Measurements from ENCODE around the gene RPS6KC1. TPM values are rescaled to one million over a fixed set of nuclear protein-coding genes. Genes with fewer than 3 reads are reported as not detected.

The RPS6KC1 gene
- total and polyA plus RNA-seq, 9 of the 15 experiments (the other 6 are each of a cell fraction or from before 2014, with no cell fraction given): 4.3 to 34.6 (median 20.9) TPM

DNA sequence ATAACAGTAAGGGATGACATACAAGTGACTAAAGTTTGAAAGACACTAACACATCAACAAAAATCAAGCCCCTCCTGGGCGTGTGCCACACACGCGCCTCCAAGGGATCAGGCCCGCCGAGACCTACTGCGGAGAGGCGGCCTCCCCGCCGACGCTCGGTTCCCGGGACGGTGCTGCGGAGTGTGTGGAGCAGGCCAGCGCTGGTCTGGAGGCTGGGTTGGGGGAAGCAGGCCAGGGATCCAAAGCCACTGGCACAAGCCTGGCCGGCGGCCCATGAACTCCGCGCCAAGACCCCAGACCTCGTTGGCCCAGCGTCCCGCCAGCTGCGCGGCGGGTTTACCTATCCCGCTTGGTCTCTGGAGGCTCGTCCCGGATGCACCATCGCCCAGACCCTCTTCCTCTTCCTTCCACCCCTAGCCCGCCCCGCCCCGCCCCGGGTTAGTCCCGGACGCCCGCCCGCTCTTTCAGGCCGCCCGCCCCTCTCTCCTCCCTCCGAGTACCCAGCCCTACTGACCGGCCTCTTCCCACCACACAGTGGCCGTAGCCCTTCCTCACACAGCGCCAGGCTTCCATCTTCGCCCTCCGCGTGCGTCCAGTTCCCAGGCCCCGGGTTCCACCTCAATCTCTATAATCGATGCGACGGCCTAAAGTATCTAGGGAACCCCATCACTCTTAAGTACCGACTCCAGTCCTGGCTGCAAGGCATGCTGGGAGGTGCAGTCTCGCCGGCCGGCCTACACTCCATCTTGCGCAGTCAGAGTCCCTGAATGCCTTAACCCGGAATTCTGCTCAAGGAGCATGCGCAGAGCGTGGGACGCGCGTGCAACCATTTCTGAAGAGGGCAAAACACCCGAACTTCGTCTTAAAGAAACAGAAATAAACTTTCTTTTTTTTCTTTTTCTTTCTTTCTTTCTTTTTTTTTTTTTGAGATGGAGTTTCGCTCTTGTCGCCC, 35.7 kb upstream of the RPS6KC1 start, which contains the start of gene ANGEL2 (continued):
- TF ChIP-seq DDX20 (tag; IDR thresholded peaks at IDR 0.05; ENCODE audit: low read depth): peak; percentile 51; the same call in 1 of the 2 replicates
- no peak for TF ChIP-seq ZKSCAN8 (CRISPR knock-in tag; IDR thresholded peaks at IDR 0.05)
- no peak for TF ChIP-seq MBD2 (IDR thresholded peaks at IDR 0.05; ENCODE audit: borderline replicate concordance, low read depth)
- TF ChIP-seq BRF1 (IDR thresholded peaks at IDR 0.05; ENCODE audit: borderline replicate concordance, extremely low read depth, insufficient read length): no peak
- no peak for TF ChIP-seq ZFPM2 (CRISPR knock-in tag; IDR thresholded peaks at IDR 0.05)
- no peak for TF ChIP-seq ZNF140 (CRISPR knock-in tag; IDR thresholded peaks at IDR 0.05)
- TF ChIP-seq SMAD3 (CRISPR knock-in tag; conservative IDR thresholded peaks at IDR 0.05): 0 out of 2 replicates have a peak, but pooled peaks have one; percentile 42
- TF ChIP-seq, protein P1, sequence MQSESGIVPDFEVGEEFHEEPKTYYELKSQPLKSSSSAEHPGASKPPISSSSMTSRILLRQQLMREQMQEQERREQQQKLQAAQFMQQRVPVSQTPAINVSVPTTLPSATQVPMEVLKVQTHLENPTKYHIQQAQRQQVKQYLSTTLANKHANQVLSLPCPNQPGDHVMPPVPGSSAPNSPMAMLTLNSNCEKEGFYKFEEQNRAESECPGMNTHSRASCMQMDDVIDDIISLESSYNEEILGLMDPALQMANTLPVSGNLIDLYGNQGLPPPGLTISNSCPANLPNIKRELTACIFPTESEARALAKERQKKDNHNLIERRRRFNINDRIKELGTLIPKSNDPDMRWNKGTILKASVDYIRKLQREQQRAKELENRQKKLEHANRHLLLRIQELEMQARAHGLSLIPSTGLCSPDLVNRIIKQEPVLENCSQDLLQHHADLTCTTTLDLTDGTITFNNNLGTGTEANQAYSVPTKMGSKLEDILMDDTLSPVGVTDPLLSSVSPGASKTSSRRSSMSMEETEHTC (IDR thresholded peaks at IDR 0.05): 0 out of 2 replicates have a peak, but pooled peaks have one; percentile 23
- TF ChIP-seq, protein P2, sequence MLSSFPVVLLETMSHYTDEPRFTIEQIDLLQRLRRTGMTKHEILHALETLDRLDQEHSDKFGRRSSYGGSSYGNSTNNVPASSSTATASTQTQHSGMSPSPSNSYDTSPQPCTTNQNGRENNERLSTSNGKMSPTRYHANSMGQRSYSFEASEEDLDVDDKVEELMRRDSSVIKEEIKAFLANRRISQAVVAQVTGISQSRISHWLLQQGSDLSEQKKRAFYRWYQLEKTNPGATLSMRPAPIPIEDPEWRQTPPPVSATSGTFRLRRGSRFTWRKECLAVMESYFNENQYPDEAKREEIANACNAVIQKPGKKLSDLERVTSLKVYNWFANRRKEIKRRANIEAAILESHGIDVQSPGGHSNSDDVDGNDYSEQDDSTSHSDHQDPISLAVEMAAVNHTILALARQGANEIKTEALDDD (IDR thresholded peaks at IDR 0.05): no peak
- TF ChIP-seq ZNF766 (CRISPR knock-in tag; conservative IDR thresholded peaks at IDR 0.05): peak; percentile 90
- TF ChIP-seq MEF2A (IDR thresholded peaks at IDR 0.05; ENCODE audit: control insufficient read depth, low read depth, low read length): no peak
- peak; percentile 82 for TF ChIP-seq NFE2 (IDR thresholded peaks at IDR 0.05; ENCODE audit: low read depth)
- TF ChIP-seq ZNF507 (tag; conservative IDR thresholded peaks at IDR 0.05): no peak
- TF ChIP-seq ATF1 (CRISPR knock-in tag; IDR thresholded peaks at IDR 0.05): no peak
- peak; percentile 79 for TF ChIP-seq ATF1 (tag; IDR thresholded peaks at IDR 0.05)
- TF ChIP-seq TAL1 (IDR thresholded peaks at IDR 0.05): no peak
- TF ChIP-seq ZNF764 (CRISPR knock-in tag; IDR thresholded peaks at IDR 0.05; ENCODE audit: low read depth): no peak
- TF ChIP-seq, protein P3, sequence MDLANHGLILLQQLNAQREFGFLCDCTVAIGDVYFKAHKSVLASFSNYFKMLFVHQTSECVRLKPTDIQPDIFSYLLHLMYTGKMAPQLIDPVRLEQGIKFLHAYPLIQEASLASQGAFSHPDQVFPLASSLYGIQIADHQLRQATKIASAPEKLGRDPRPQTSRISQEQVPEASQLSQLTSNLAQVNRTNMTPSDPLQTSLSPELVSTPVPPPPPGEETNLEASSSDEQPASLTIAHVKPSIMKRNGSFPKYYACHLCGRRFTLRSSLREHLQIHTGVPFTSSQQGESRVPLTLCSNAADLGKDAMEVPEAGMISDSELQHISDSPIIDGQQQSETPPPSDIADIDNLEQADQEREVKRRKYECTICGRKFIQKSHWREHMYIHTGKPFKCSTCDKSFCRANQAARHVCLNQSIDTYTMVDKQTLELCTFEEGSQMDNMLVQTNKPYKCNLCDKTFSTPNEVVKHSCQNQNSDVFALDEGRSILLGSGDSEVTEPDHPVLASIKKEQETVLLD (IDR thresholded peaks at IDR 0.05): peak; percentile 96
- TF ChIP-seq, protein P4, sequence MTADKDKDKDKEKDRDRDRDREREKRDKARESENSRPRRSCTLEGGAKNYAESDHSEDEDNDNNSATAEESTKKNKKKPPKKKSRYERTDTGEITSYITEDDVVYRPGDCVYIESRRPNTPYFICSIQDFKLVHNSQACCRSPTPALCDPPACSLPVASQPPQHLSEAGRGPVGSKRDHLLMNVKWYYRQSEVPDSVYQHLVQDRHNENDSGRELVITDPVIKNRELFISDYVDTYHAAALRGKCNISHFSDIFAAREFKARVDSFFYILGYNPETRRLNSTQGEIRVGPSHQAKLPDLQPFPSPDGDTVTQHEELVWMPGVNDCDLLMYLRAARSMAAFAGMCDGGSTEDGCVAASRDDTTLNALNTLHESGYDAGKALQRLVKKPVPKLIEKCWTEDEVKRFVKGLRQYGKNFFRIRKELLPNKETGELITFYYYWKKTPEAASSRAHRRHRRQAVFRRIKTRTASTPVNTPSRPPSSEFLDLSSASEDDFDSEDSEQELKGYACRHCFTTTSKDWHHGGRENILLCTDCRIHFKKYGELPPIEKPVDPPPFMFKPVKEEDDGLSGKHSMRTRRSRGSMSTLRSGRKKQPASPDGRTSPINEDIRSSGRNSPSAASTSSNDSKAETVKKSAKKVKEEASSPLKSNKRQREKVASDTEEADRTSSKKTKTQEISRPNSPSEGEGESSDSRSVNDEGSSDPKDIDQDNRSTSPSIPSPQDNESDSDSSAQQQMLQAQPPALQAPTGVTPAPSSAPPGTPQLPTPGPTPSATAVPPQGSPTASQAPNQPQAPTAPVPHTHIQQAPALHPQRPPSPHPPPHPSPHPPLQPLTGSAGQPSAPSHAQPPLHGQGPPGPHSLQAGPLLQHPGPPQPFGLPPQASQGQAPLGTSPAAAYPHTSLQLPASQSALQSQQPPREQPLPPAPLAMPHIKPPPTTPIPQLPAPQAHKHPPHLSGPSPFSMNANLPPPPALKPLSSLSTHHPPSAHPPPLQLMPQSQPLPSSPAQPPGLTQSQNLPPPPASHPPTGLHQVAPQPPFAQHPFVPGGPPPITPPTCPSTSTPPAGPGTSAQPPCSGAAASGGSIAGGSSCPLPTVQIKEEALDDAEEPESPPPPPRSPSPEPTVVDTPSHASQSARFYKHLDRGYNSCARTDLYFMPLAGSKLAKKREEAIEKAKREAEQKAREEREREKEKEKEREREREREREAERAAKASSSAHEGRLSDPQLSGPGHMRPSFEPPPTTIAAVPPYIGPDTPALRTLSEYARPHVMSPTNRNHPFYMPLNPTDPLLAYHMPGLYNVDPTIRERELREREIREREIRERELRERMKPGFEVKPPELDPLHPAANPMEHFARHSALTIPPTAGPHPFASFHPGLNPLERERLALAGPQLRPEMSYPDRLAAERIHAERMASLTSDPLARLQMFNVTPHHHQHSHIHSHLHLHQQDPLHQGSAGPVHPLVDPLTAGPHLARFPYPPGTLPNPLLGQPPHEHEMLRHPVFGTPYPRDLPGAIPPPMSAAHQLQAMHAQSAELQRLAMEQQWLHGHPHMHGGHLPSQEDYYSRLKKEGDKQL (CRISPR knock-in tag; IDR thresholded peaks at IDR 0.05; ENCODE audit: borderline replicate concordance): peak; percentile 80; the same call in 1 of the 2 replicates

Data from K562 (cell line).